NCI-H1417 treated with DMSO at 0.1 percent for 48 hours (cell line): ENCODE data around the gene NFATC2IP.
"Not testable (repeated sequence)": the region's sequence is repeated elsewhere in the genome, so short reads cannot be mapped to it uniquely, and the experiment has no call there.

ENCODE experiments used
- DNase-seq: peaks from one replicate; lab custom pipeline; 2025; lab: John Stamatoyannopoulos, UW

Gene NFATC2IP

GRCh38 chr16:28999577-28999976 is 48.8 kb downstream of the NFATC2IP start:
- no peak for DNase-seq

GRCh38 chr16:29000019-29000418 is 49.3 kb downstream of the NFATC2IP start:
- DNase-seq, result no peak

DNA sequence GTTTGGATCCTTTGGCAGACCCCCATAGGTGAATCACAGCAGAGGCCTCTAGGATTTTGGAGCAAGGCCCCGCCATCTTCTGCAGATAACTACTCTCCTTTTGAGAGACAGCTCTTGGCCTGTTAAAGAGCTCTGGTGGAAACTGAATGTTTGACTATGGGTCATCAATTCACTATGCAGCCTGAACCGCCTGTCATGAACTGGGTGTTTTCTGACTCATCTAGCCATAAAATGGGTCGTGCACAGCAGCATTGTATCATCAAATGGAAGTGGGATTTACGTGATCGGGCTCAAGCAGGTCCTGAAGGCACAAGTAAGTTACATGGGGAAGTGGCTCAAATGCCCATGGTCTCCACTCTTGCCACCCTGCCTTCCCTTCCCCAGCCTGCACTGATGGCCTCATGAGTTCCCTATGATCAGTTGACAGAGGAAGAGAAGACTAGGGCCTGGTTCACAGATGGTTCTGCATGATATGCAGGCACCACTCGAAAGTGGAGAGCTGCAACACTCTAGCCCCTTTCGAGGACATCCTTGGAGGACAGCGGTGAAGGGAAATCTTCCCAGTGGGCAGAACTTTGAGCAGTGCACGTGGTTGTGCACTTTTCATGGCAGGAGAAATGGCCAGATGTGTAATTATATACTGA is 53.9 kb downstream of the NFATC2IP start:
- not testable (repeated sequence) for DNase-seq

- no peak for DNase-seq
Measured at GRCh38 chr16:29007730-29008593, 57.2 kb downstream of the NFATC2IP start.

DNA sequence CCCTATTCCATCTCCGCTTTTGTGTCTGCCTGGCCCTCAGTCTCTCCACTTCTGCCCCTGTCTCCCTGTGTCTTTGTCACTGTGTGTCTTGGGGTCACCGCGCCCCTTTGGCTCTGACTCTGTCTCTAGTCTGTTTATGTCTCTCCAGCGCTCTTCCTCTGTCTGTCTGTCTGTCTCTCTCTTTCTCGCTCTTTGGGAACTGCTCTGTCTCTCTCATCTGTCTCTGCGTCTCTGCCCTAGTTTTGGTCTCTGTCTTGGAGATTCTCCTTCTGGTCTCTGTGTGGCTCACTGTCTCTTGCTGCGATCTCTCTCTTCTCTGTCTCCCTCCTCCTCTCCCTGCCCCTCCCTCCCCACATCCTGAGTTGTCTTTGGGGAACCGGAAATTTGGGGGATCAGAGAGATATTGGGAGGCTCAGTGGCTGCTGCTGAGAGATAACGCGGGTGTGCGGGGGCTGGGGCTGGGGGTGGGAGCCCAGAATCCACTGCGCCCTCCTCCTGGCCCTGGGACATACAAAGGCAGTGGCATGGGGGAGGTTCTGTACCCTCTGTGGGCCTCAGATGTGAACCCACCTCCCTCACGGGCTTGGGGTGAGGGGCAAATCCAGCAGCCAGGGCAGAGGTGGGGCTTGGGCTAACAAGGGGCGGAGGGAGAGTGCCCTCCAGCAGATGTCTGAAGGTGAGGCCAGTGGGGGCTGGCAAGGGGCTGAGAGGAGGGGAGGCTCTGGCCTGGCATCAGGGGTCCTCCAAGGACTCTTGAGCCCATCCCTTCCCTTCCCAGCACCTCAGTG is 58.5 kb downstream of the NFATC2IP start:
- no peak for DNase-seq

- DNase-seq, result no peak
Measured at GRCh38 chr16:29009838-29010166, 59.1 kb downstream of the NFATC2IP start.

DNA sequence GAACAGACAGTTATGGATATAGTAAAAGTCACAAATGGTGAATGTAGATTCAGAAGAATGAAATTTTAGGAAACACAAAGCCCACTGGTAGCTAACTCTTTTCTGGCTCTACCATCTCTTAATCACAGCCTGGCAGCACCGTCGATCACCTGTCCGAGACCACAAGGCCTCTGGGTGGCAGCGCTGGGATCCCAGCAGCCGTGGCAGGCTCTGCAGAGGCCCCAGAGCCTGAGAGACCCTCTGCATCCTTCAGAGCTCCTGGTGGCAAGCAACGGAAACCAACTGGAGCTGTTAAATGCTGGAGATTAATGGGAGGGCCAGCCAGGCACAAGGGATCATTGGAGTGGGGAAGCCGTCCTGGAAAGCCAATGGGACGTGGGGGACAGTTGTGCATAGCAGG is 60.4 kb downstream of the NFATC2IP start:
- no peak for DNase-seq

DNA sequence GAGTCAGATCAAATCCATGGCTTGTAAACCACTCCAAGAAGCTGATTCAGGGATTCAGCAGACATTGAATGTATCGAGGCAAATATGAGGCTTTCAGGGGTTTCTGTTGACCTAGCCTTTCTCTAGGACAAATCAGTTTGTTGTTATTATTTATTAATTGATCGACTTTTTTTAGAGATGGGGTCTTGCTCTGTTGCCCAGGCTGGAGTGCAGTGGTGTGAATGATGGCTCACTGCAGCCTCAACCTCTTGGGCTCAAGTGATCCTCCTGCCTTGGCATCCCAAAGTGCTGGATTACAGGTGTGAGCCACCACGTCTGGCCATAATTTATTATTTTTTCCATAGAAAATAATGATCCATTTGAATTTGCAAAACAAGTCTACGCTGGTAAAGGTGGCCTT is 61.1 kb downstream of the NFATC2IP start:
- DNase-seq, result no peak

- no peak for DNase-seq
Measured at GRCh38 chr16:29012913-29013553, 62.3 kb downstream of the NFATC2IP start.

GRCh38 chr16:29014561-29015069 is 63.9 kb downstream of the NFATC2IP start:
- no peak for DNase-seq
